Measurements from ENCODE around the gene PDIA4.
"Not testable (repeated sequence)": the region's sequence is repeated elsewhere in the genome, so short reads cannot be mapped to it uniquely, and the experiment has no call there.

Gene PDIA4

DNA sequence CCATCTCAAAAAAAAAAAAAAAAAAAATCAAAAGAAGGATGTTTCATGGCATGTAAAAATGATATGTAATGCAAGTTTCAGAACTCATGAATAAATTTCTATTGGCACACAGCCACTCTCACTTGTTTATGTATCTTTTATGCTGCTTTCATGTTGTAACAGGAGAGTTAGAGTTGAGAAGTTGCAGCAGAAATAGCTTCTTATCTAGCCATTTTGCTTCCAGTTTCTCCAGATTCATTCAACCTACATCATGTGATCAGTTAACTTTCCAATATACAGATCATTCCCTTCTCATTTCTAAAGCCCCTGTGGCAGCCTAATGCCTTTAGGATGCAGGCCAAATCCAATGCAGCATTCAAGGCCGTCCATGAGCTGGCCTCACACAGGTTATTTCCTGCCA is 31.9 kb upstream of the PDIA4 start:
- FAIRE-seq (no peak), DNase-seq (ENCODE audit: insufficient read length) (no peak)
- TF ChIP-seq POLR2A (IDR thresholded peaks at IDR 0.05; ENCODE audit: low read depth, low read length) (no peak), TAF1 (IDR thresholded peaks at IDR 0.05; ENCODE audit: borderline replicate concordance, low read depth, low read length) (no peak), POLR2AphosphoS5 (IDR thresholded peaks at IDR 0.05; ENCODE audit: low read depth, low read length) (no peak)

DNA sequence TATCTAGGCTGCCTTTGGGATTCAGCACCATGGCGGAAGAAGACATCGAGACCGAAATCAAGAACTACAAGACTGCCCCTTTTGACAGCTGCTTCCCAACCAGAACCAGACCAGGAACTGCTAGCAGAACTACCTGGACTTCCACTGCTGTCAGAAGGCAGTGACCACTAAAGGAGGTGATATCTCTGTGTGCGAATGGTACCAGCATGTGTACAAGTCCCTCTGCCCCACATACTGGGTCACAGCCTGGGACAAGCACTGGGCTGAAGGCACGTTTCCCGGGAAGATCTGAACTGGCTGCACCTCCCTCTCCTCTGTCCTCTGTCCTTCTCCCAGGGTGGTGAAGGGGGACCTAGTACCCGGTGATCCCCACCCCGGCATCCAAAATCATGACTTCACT is 25.6 kb upstream of the PDIA4 start:
- DNase-seq (ENCODE audit: insufficient read length), result no peak
- FAIRE-seq, result no peak
- no peak for TF ChIP-seq TAF1 (IDR thresholded peaks at IDR 0.05; ENCODE audit: borderline replicate concordance, low read depth, low read length)
- no peak for TF ChIP-seq POLR2A (IDR thresholded peaks at IDR 0.05; ENCODE audit: low read depth, low read length)
- no peak for TF ChIP-seq POLR2AphosphoS5 (IDR thresholded peaks at IDR 0.05; ENCODE audit: low read depth, low read length)

DNA sequence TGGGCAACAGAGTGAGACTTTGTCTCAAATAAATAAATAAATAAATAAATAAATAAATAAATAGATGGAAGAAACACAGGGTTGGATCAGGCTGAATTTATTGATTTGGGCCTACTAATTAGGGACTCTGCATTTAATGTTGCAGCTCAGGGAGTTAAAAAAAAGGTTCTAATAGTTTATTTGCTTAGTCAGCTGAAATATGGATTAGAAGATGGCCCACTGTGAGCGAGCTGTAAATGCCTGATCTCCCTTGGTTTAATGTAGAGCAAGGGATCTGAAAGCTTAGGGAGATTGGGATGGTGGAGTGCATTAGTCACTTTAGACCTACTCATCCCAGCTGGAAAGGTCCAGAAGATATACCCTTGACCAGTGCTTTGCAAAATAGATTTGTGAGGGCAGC is 25.1 kb upstream of the PDIA4 start:
- DNase-seq (ENCODE audit: insufficient read length) (no peak), FAIRE-seq (no peak)
- TF ChIP-seq TAF1 (IDR thresholded peaks at IDR 0.05; ENCODE audit: borderline replicate concordance, low read depth, low read length) (no peak), POLR2A (IDR thresholded peaks at IDR 0.05; ENCODE audit: low read depth, low read length) (no peak), POLR2AphosphoS5 (IDR thresholded peaks at IDR 0.05; ENCODE audit: low read depth, low read length) (no peak)

DNA sequence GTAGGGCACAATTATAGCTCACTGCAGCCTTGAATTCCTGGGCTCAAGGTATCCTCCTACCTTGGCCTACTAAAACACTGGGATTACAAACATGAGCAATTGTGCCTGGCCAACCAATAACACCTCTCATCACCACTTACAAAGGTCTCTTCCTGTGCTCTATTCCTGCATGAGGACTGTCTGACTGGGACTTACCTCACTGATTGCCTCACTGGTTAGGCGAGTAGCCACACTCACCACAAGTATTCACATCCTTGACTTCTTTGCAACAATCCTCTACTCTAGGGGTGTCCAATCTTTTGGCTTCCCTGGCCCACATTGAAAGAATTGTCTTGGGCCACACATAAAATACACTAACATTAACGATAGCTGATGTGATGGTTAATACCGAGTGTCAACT is 22.6 kb upstream of the PDIA4 start:
- FAIRE-seq (no peak), DNase-seq (ENCODE audit: insufficient read length) (no peak)
- no peak for TF ChIP-seq POLR2AphosphoS5 (IDR thresholded peaks at IDR 0.05; ENCODE audit: low read depth, low read length)
- no peak for TF ChIP-seq TAF1 (IDR thresholded peaks at IDR 0.05; ENCODE audit: borderline replicate concordance, low read depth, low read length)
- TF ChIP-seq POLR2A (IDR thresholded peaks at IDR 0.05; ENCODE audit: low read depth, low read length), result no peak

DNA sequence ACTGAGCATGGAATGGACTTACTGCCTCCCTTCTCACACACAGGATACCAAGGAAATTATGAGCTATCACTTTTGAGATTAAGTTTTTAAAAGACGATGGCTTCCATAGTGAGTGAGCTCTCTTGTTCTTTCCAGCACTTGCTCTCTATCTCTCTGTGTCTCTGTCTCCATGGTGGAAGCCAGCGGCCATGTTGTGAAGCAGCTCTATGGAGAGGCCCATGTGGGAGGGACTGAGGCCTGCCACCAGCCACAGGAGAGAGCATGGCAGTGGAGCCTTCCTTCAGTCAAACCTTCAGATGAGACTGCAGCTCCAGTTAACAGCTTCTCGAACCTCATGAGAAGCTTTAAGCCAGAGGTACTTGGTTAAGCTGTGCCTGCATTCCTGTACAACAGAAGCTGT is 20.5 kb upstream of the PDIA4 start:
- no peak for FAIRE-seq
- DNase-seq (ENCODE audit: insufficient read length), result no peak
- TF ChIP-seq POLR2A (IDR thresholded peaks at IDR 0.05; ENCODE audit: low read depth, low read length), result no peak
- no peak for TF ChIP-seq TAF1 (IDR thresholded peaks at IDR 0.05; ENCODE audit: borderline replicate concordance, low read depth, low read length)
- TF ChIP-seq POLR2AphosphoS5 (IDR thresholded peaks at IDR 0.05; ENCODE audit: low read depth, low read length), result no peak

DNA sequence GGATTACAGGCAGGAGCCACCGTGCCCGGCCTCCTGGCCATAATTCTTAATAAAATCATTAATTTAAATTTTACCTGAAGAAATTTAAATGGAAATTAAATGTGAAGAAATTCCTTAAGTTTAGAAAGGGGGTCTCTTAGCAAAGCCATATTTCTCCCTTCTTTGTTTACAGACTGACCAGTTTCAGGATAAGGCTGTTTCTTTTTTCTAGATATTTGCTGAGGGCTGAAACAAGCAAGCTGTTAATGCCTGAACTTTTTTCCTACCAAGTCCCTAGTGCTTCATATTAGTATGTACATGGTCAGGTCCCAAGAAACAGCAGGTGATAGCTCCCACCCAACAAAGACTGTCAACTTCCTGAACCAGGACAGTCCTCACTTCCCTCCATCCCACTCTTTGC is 18.1 kb upstream of the PDIA4 start:
- FAIRE-seq, result no peak
- no peak for DNase-seq (ENCODE audit: insufficient read length)
- TF ChIP-seq POLR2A (IDR thresholded peaks at IDR 0.05; ENCODE audit: low read depth, low read length), result no peak
- TF ChIP-seq TAF1 (IDR thresholded peaks at IDR 0.05; ENCODE audit: borderline replicate concordance, low read depth, low read length), result no peak
- no peak for TF ChIP-seq POLR2AphosphoS5 (IDR thresholded peaks at IDR 0.05; ENCODE audit: low read depth, low read length)

DNA sequence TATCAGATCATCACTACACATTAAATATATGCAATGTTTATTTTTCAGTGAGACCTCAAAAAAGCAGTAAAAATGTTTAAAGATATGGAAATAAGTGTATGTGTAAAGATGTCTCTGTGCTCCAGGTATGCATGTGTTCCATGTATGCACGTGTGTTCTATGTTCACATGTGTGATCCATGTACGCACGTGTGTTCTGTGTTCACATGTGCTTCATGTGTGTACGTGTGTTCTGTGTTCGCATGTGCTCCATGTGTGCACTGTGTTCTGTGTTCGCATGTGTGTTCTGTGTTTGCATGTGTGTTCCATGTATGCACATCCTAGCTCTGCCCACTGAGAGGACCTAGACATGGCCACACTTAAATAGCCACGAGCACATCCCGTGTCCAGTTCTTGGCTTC is 15.6 kb upstream of the PDIA4 start:
- DNase-seq (ENCODE audit: insufficient read length) (no peak), FAIRE-seq (no peak)
- TF ChIP-seq POLR2A (IDR thresholded peaks at IDR 0.05; ENCODE audit: low read depth, low read length) (no peak), POLR2AphosphoS5 (IDR thresholded peaks at IDR 0.05; ENCODE audit: low read depth, low read length) (no peak), TAF1 (IDR thresholded peaks at IDR 0.05; ENCODE audit: borderline replicate concordance, low read depth, low read length) (no peak)

DNA sequence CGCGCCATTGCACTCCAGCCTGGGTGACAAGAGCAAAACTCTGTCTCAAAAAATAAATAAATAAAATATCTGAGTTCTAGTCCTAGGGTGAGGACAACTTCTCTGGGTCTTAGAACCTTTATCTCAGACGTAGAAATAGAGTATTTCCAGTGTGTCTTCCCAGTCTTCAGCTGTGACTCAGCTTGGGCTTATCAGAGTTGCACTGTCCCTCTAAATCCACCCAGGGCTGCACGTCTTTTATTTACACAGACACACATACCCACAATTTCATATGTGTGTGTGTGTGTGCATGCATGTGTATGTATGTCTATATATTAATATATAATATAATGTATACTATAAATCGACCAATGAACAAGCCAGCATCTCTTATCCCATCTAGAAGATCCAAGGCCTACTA is 13.0 kb upstream of the PDIA4 start:
- no peak for FAIRE-seq

DNA sequence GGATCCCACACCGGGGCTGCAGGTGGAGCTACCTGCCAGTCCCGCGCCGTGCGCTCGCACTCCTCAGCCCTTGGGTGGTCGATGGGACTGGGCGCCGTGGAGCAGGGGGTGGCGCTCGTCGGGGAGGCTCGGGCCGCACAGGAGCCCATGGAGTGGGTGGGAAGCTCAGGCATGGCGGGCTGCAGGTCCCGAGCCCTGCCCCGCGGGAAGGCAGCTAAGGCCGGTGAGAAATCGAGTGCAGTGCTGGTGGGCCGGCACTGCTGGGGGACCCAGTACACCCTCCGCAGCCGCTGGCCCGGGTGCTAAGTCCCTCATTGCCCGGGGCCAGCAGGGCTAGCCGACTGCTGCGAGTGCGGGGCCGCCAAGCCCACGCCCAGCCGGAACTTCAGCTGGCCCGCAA is 10.3 kb upstream of the PDIA4 start:
- not testable (repeated sequence) for FAIRE-seq; DNase-seq (ENCODE audit: insufficient read length)

More for the DNA sequence above, 13.0 kb upstream of the PDIA4 start:
- no peak for TF ChIP-seq POLR2AphosphoS5 (IDR thresholded peaks at IDR 0.05; ENCODE audit: low read depth, low read length)
- no peak for TF ChIP-seq TAF1 (IDR thresholded peaks at IDR 0.05; ENCODE audit: borderline replicate concordance, low read depth, low read length)
- TF ChIP-seq POLR2A (IDR thresholded peaks at IDR 0.05; ENCODE audit: low read depth, low read length), result no peak
- no peak for DNase-seq (ENCODE audit: insufficient read length)

DNA sequence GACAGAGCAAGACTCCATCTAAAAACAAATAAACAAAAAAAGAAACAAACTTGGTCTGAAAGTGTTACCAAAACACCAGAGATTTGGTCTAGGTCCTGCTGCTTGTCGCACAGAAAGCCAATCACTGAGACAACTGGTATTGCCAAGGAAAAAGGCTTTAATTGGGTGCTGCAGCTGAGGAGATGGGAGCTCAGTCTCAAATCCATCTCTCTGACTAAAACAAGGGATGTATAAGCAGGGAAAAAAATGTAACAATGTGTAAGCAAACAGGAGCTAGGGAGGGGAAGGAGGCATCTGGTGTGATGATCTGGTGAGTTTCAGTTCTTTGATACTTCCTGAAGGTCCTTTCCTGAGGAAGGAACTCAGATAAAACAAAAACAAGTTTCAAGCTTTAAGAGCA is 8.4 kb upstream of the PDIA4 start:
- TF ChIP-seq POLR2A (IDR thresholded peaks at IDR 0.05; ENCODE audit: low read depth, low read length) (no peak), POLR2AphosphoS5 (IDR thresholded peaks at IDR 0.05; ENCODE audit: low read depth, low read length) (no peak), TAF1 (IDR thresholded peaks at IDR 0.05; ENCODE audit: borderline replicate concordance, low read depth, low read length) (no peak)
- no peak for DNase-seq (ENCODE audit: insufficient read length)
- FAIRE-seq, result no peak

DNA sequence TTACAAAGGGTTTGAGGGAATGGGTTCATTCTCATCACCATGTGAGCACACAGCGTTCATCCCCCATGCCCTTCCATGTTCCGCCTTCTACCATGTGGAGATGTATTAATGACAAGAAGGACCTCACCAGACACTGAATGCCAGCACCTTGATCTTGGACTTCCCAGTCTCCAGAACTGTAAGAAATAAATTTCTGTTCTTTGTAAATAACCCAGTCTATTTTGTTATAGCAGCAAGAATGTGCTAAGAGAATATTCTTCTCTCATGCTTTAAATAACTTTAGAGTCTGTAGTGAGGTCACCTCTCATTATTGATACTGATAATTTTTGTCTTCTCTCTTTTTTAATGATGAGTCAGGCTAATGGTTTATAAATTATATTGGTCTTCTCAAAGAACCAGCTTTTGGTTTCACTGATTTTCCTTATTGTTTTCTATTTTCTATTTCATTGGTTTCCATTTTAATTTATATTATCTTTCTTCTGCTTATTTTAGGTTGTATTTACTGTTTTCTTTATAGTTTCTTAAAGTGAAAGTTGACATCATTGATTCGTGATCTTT is 3.1 kb upstream of the PDIA4 start:
- TF ChIP-seq POLR2A (IDR thresholded peaks at IDR 0.05; ENCODE audit: low read depth, low read length) (no peak), POLR2AphosphoS5 (IDR thresholded peaks at IDR 0.05; ENCODE audit: low read depth, low read length) (no peak), TAF1 (IDR thresholded peaks at IDR 0.05; ENCODE audit: borderline replicate concordance, low read depth, low read length) (no peak)
- DNase-seq (ENCODE audit: insufficient read length) (no peak), FAIRE-seq (no peak)

DNA sequence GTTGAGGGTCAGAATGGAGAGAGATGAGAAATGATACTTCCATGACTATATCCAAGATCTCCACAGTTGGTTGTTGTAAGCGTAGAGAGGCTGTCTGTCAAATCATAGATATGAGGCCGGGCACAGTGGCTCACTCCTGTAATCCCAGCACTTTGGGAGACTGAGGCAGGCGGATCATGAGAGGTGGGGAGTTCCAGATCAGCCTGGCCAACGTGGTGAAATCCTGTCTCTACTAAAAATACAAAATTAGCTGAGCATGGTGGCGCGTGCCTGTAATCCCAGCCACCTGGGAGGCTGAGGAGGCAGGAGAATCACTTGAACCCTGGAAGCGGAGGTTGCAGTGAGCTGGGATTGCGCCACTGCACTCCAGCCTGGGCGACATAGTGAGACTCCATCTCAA is 2.1 kb upstream of the PDIA4 start:
- not testable (repeated sequence) for FAIRE-seq; DNase-seq (ENCODE audit: insufficient read length)

DNA sequence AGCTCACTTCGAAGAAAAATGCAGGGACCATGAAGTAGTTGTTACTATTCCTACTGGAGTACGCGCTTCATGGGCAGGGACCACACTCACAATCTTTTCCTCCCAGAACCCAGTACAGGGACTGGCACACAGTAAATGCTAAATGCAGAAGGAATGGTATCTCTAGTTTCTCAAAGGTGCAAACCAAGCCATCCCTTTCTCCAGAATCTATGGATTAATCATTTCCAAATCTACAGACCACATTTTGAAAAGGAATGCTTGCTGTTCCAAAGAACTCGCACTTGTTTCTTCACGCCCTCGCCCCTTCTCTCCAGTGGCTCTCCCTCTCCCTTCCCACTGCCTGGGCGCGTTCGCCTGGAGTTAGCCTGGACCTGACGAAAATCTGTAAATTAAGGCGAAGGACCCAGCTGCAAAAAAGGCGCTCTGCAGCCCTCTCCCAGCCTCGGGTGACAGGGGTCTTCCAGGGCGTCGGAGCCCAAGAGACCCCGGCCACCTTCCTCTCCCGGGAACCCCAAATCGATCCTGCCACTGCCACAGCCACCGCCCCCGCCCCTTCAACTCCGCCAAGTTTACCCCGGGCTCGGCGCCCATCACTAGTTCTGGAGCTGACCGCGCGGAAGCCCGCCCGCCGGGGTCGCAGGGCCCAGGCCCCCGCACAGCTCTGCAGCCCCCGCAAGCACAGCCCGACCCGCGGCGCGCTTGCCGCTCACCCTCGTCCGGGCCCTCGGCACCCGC is 527 bp downstream of the PDIA4 start:
- no peak for FAIRE-seq
- no peak for DNase-seq (ENCODE audit: insufficient read length)
- TF ChIP-seq TAF1 (IDR thresholded peaks at IDR 0.05; ENCODE audit: borderline replicate concordance, low read depth, low read length) (no peak), POLR2A (IDR thresholded peaks at IDR 0.05; ENCODE audit: low read depth, low read length) (no peak), POLR2AphosphoS5 (IDR thresholded peaks at IDR 0.05; ENCODE audit: low read depth, low read length) (no peak)

Data from GM12892 (cell line).